Cardiac muscle cell (in vitro differentiated cells and primary cell): ENCODE results near the gene RPL35. TPM values are rescaled to one million over a fixed set of nuclear protein-coding genes. Genes with fewer than 3 reads are reported as not detected.

Source experiments
- DNase-seq, 2 donors: peaks; one replicate each; pipeline versions ENCODE4 v3.0.0 to v3.0.0-alpha.2; 2010 to 2017; ENCODE audit warnings: low read depth in 1 of 2, low spot score in 1 of 2
- H3K27ac ChIP-seq: fragments of 200-600 bp; sonication (generic); 2 replicates; pipeline ENCODE4 v1.5.1; 2016
- H3K27me3 ChIP-seq: fragments of 200-600 bp; sonication (generic); 2 replicates; pipeline ENCODE4 v1.6.0; 2016; ENCODE audit warnings: control low read depth
- H3K36me3 ChIP-seq: fragments of 200-600 bp; sonication (generic); 2 replicates; pipeline ENCODE4 v1.5.1; 2016; ENCODE audit warnings: control low read depth
- H3K4me1 ChIP-seq: fragments of 200-600 bp; sonication (generic); 2 replicates; pipeline ENCODE4 v1.8.1; 2017; ENCODE audit warnings: low read depth, mild to moderate bottlenecking, mixed run types
- H3K4me3 ChIP-seq: fragments of 200-600 bp; sonication (generic); 2 replicates; pipeline ENCODE4 v1.5.1; 2016; ENCODE audit warnings: mild to moderate bottlenecking
- H3K9me3 ChIP-seq: fragments of 200-600 bp; sonication (generic); 2 replicates; pipeline ENCODE4 v1.5.1; 2017; ENCODE audit warnings: low read depth, mild to moderate bottlenecking, control low read depth
- polyA plus RNA-seq: library from polyadenylated mRNA; unstranded; fragments of >200 nt; fragmentation: Nextera tagmentation; extraction: Ambion mirVana; gene quantifications from 2 replicates; pipeline ENCODE4 v1.2.1, GENCODE V29; 2016
- total RNA-seq: library from RNA; depleted of rRNA; stranded (reverse); fragments of >200 nt; gene quantifications from 2 replicates; pipeline ENCODE4 v1.2.3, GENCODE V29; 2016
- TF ChIP-seq, protein P1 (sequence below): IDR thresholded peaks from 2 replicates; pipeline ENCODE4 v1.5.1; 2012; ENCODE audit warnings: low read depth, mild to moderate bottlenecking, low read length

Gene RPL35
- total and polyA plus RNA-seq, 2 experiments from 2014 or later = 1,356 to 2,996 TPM

DNA sequence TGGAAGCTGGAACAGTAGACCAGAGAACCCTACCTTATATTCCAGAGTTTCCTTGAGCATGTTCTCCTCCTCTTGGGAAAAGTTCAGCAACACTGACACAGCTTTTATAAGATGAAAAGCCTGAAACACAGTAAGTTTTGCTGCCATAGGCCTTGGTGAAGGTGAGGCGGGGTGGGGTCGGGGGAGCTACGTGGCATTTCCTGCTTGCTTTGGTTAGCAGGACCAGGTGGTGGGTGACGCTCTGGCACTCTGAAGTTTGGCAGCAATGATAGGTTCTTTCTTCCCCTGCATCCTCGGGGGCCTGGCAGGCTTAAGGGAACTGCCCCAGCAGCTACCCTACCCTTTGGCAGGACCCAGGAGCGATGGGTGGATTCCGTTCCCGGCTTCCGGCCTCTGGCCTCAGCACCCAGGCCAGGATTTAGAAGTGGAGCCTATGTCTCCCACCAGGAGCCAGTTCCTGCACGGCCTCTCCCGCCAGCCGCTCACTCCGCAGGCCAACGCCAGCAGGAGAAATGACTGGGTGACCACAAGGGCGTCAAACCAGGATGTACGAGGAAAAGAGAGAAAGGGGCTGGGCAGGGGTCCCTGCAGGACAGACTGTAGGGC, 19.5 kb upstream of the RPL35 start:
- no peaks in the 10 kb centered on the region for H3K9me3 ChIP-seq
- H3K4me1 ChIP-seq = no peaks in the 10 kb centered on the region
- no peak for DNase-seq
- H3K27me3 ChIP-seq = no peaks in the 10 kb centered on the region
- no peak overlapping the region for H3K27ac ChIP-seq
- TF ChIP-seq, protein P1, sequence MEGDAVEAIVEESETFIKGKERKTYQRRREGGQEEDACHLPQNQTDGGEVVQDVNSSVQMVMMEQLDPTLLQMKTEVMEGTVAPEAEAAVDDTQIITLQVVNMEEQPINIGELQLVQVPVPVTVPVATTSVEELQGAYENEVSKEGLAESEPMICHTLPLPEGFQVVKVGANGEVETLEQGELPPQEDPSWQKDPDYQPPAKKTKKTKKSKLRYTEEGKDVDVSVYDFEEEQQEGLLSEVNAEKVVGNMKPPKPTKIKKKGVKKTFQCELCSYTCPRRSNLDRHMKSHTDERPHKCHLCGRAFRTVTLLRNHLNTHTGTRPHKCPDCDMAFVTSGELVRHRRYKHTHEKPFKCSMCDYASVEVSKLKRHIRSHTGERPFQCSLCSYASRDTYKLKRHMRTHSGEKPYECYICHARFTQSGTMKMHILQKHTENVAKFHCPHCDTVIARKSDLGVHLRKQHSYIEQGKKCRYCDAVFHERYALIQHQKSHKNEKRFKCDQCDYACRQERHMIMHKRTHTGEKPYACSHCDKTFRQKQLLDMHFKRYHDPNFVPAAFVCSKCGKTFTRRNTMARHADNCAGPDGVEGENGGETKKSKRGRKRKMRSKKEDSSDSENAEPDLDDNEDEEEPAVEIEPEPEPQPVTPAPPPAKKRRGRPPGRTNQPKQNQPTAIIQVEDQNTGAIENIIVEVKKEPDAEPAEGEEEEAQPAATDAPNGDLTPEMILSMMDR = no peak
- H3K4me3 ChIP-seq = no peak overlapping the region
- peaks cover 36% of the 10 kb centered on the region for H3K36me3 ChIP-seq

DNA sequence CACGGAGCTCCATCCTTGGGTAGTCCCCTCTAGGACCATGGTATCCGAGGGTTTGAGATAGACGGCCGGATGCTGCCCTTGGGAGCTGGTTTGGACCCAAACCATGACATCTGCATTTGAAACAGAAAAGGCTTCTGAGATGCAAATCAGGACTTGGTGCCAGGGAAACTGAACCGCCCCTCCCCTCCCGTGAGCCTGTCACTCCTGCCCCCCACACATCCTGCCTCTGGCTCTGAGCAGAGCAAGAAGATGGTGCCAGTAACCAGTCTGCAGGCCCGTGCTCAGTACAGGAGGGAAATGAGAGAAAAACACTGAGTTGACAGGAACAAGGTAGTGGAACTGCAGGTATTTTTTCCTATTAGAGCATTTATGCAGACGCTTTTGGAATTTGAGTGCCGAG, 18.7 kb upstream of the RPL35 start:
- Histone ChIP-seq H3K36me3 (peaks cover 40% of the 10 kb centered on the region), H3K27me3 (no peaks in the 10 kb centered on the region), H3K4me1 (no peaks in the 10 kb centered on the region), H3K9me3 (no peaks in the 10 kb centered on the region), H3K27ac (no peak overlapping the region), H3K4me3 (no peak overlapping the region)
- no peak for DNase-seq
- TF ChIP-seq, protein P1 = no peak

DNA sequence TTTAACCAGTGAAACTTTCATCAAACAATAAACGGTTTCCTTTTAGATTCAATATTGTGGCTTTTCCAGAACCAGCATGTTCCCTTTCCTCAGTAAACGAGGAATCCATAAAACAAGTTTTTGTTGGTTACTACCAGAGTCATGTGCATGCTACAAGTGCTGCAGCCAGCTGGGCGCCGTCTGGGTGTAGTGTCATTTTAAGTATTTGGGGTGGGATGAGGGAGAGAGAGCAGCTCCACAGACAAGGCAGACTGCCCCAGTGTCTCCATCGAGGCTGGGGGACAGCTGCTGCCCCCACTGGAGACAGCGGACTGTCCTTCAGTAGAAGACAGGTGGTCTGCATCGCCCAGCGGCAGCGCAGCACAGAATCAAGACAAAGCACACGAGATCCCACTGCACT, 17.5 kb upstream of the RPL35 start:
- TF ChIP-seq, protein P1 = no peak
- H3K36me3 ChIP-seq = peaks cover 45% of the 10 kb centered on the region
- H3K4me1 ChIP-seq = no peaks in the 10 kb centered on the region
- H3K27me3 ChIP-seq = no peaks in the 10 kb centered on the region
- H3K9me3 ChIP-seq = no peaks in the 10 kb centered on the region
- H3K4me3 ChIP-seq = no peak overlapping the region
- H3K27ac ChIP-seq = peak overlapping the region; percentile 15
- DNase-seq = no peak

DNA sequence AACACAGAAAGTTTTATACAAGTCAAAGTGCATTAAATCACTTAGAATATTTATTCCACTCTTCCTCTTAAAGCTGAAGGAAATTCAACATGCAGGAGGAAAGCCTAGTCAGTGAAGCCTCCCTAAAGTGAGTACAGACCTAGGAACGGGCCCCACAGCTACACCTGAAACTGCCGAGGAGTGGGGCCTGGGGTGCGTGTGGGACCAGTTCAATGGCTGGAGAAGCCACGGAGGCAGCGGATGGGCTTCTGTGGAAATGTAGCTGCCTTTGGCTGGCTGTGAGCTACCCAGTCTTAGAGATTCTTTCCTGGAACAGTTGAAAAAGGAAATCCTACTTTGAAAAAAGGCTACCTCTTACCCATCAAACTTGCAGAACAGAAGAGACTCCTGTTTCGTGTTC, 16.8 kb upstream of the RPL35 start:
- Histone ChIP-seq H3K9me3 (no peaks in the 10 kb centered on the region), H3K27ac (peak overlapping the region; percentile 15), H3K36me3 (peaks cover 45% of the 10 kb centered on the region), H3K4me3 (no peak overlapping the region), H3K27me3 (no peaks in the 10 kb centered on the region), H3K4me1 (no peaks in the 10 kb centered on the region)
- TF ChIP-seq, protein P1 = no peak
- no peak for DNase-seq

DNA sequence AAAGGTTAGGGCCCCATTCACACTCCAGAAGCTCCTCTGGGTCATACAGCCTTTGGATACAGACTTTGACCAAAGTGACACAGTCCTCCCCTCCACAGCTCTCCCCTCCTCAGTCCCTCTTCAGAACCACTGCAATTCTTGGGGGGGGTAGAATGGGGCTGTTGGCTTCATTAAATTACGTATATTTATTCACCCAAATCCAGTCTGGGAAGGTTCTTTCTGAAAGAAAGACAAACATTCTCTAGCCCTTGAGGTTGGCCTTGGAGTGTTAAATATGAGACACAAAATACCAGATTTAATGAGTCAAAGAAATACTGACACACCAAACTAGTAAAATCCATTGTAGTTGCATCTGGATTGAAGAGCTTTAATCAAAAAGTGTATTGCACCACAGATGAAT, 16.3 kb upstream of the RPL35 start:
- Histone ChIP-seq H3K36me3 (peaks cover 45% of the 10 kb centered on the region), H3K4me1 (no peaks in the 10 kb centered on the region), H3K9me3 (no peaks in the 10 kb centered on the region), H3K4me3 (no peak overlapping the region), H3K27me3 (no peaks in the 10 kb centered on the region), H3K27ac (peak overlapping the region; percentile 15)
- DNase-seq = no peak
- TF ChIP-seq, protein P1 = no peak
